ENCODE results near the gene NABP2. TPM values are rescaled to one million over a fixed set of nuclear protein-coding genes. Genes with fewer than 3 reads are reported as not detected.

The NABP2 gene
- total RNA-seq, 2 donors from 2014 or later: 11.9 to 16.3 TPM

DNA sequence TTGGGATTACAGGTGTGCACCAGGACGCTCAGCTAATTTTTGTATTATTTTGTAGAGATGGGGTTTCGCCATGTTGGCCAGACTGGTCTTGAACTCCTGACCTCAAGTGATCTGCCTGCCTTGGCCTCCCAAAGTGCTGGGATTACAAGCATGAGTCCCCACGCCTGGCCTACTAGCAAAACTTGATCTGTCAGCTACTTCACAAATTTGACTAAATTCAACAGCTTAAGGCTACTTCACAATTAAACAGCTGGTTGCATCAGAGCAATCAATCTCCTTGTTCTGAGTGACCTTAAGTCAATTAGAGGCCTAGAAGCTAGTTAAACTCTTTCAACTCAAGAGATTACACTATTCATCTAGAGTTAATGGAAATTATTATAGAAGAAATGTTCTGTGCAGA, 54.8 kb downstream of the NABP2 start:
- ATAC-seq (no peak), DNase-seq (no peak)
- 95 to 98% methylated on average over 3 of the region's 3 CpGs for WGBS, 2 donors
- TF ChIP-seq, protein P1, sequence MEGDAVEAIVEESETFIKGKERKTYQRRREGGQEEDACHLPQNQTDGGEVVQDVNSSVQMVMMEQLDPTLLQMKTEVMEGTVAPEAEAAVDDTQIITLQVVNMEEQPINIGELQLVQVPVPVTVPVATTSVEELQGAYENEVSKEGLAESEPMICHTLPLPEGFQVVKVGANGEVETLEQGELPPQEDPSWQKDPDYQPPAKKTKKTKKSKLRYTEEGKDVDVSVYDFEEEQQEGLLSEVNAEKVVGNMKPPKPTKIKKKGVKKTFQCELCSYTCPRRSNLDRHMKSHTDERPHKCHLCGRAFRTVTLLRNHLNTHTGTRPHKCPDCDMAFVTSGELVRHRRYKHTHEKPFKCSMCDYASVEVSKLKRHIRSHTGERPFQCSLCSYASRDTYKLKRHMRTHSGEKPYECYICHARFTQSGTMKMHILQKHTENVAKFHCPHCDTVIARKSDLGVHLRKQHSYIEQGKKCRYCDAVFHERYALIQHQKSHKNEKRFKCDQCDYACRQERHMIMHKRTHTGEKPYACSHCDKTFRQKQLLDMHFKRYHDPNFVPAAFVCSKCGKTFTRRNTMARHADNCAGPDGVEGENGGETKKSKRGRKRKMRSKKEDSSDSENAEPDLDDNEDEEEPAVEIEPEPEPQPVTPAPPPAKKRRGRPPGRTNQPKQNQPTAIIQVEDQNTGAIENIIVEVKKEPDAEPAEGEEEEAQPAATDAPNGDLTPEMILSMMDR (IDR thresholded peaks at IDR 0.05): no peak
- no peak for TF ChIP-seq POLR2A (IDR thresholded peaks at IDR 0.05)
- Histone ChIP-seq H3K9me3 (no peaks in the 10 kb centered on the region), H3K27ac (no peak overlapping the region), H3K4me3 (no peak overlapping the region), H3K4me1 (no peaks in the 10 kb centered on the region), H3K27me3 (no peaks in the 10 kb centered on the region), H3K36me3 (replicated peaks in 1 of 2; ENCODE audit: insufficient read depth in 1 of 2, low read depth in 2 of 2) (peaks cover 0 to 38% of the 10 kb centered on the region in 2 donors)
- intact Hi-C loops (cut with DNase I): loop anchor here (10.0 kb wide), 1 partner anchor 64 kb away; no protein-coding TSS in a partner anchor

Other genes with a start within 250 kb of the NABP2 start
- 10 to 100 TPM; 10.6 to 20.8 TPM for gene SUOX, start 227.1 kb upstream of the NABP2 start, total RNA-seq
- gene IKZF4, start 203.3 kb upstream of the NABP2 start, total RNA-seq: 1 to 10 TPM; 2.6 to 7.6 TPM
- 100 to 1,000 TPM; 215 to 405 TPM for gene RPS26, start 182.4 kb upstream of the NABP2 start, total RNA-seq
- gene ERBB3, start 144.2 kb upstream of the NABP2 start, total RNA-seq: 10 to 100 TPM; 72.9 to 74.8 TPM
- gene PA2G4, start 119.8 kb upstream of the NABP2 start, total RNA-seq: 100 to 1,000 TPM in 1 of 2 donors, 10 to 100 TPM in 1; 49.4 to 107 TPM
- 1,000 to 10,000 TPM; 1,174 to 2,214 TPM for gene RPL41, start 107.7 kb upstream of the NABP2 start, total RNA-seq
- 10 to 100 TPM in 1 of 2 donors, under 1 TPM in 1; 0.99 to 11.2 TPM for gene ZC3H10, start 106.1 kb upstream of the NABP2 start, total RNA-seq
- gene ESYT1, start 96.1 kb upstream of the NABP2 start, total RNA-seq: 100 to 1,000 TPM in 1 of 2 donors, 10 to 100 TPM in 1; 43.3 to 182 TPM
- gene MYL6B, start 71.8 kb upstream of the NABP2 start, total RNA-seq: 10 to 100 TPM in 1 of 2 donors, 1 to 10 TPM in 1; 7.5 to 24.1 TPM
- 1,000 to 10,000 TPM in 1 of 2 donors, 100 to 1,000 TPM in 1; 838 to 1,110 TPM for gene MYL6, start 66.0 kb upstream of the NABP2 start, total RNA-seq
- gene SMARCC2, start 34.9 kb upstream of the NABP2 start, total RNA-seq: 10 to 100 TPM; 46.2 to 50.8 TPM
- 10 to 100 TPM; 13.2 TPM for gene RNF41, start 2.4 kb upstream of the NABP2 start, total RNA-seq
- gene SLC39A5, start 5.7 kb downstream of the NABP2 start, total RNA-seq: 100 to 1,000 TPM; 306 to 333 TPM
- 10 to 100 TPM; 15.2 to 21.0 TPM for gene ANKRD52, start 34.0 kb downstream of the NABP2 start, total RNA-seq
- 10 to 100 TPM; 28.0 to 34.9 TPM for gene COQ10A, start 42.6 kb downstream of the NABP2 start, total RNA-seq
- gene CS, start 76.0 kb downstream of the NABP2 start, total RNA-seq: 10 to 100 TPM; 66.2 to 88.0 TPM
- gene CNPY2, start 91.6 kb downstream of the NABP2 start, total RNA-seq: 100 to 1,000 TPM in 1 of 2 donors, 10 to 100 TPM in 1; 40.2 to 103 TPM
- gene PAN2, start 109.7 kb downstream of the NABP2 start, total RNA-seq: 10 to 100 TPM; 47.2 to 59.0 TPM
- not detected for gene IL23A, start 114.5 kb downstream of the NABP2 start, total RNA-seq
- 100 to 1,000 TPM in 1 of 2 donors, 10 to 100 TPM in 1; 65.4 to 106 TPM for gene STAT2, start 135.8 kb downstream of the NABP2 start, total RNA-seq
- gene APOF, start 138.5 kb downstream of the NABP2 start, total RNA-seq: not detected
- 1 to 10 TPM; 4.7 to 6.9 TPM for gene TIMELESS, start 225.1 kb downstream of the NABP2 start, total RNA-seq
- not detected for gene MIP, start 230.3 kb downstream of the NABP2 start, total RNA-seq
- 1 to 10 TPM; 1.6 to 2.1 TPM for gene SPRYD4, start 244.2 kb downstream of the NABP2 start, total RNA-seq